A673 (cell line): ENCODE results near the gene STIP1.

Experiments used
- CTCF ChIP-seq: fragments of 300-800, 200-600 bp; sonication (generic); conservative IDR thresholded peaks from 2 replicates; pipeline ENCODE4 v1.5.1; 2017; ENCODE audit warnings: low read depth, mild to moderate bottlenecking, antibody characterized with exemption, low read length, moderate library complexity, mixed read lengths
- EZH2 ChIP-seq: fragments of 200-600 bp; sonication (generic); IDR thresholded peaks from 2 replicates; pipeline ENCODE4 v1.6.1; 2017; ENCODE audit warnings: borderline replicate concordance, low read depth, mild to moderate bottlenecking, mixed read lengths, antibody characterized with exemption, low read length; ENCODE audit not compliant: poor library complexity, severe bottlenecking

- TF ChIP-seq CTCF (no peak; the same call in none of the 2 replicates), EZH2 (no peak)
Measured at GRCh38 chr11:64148917-64149617, 36.9 kb upstream of the STIP1 start.
